ENCODE measurements around the gene VPS35. TPM values are rescaled to one million over a fixed set of nuclear protein-coding genes. Genes with fewer than 3 reads are reported as not detected.

VPS35 gene
- total and polyA plus RNA-seq, 2 of the 13 experiments (the other 11 are each of a cell fraction or from before 2014, with no cell fraction given) = 30.7 to 136 TPM

GRCh38 chr16:46621006-46621933, 67.7 kb downstream of the VPS35 start, which contains the start of gene SHCBP1 (continued):
- peak; percentile 81 for TF ChIP-seq ZBTB26 (CRISPR knock-in tag; IDR thresholded peaks at IDR 0.05; ENCODE audit: borderline replicate concordance)
- no peak for TF ChIP-seq ZBTB40 (IDR thresholded peaks at IDR 0.05)
- peak; percentile 89 for TF ChIP-seq ZBTB40 (CRISPR knock-in tag; IDR thresholded peaks at IDR 0.05)
- peak; percentile 78 for TF ChIP-seq ZBTB7B (CRISPR knock-in tag; IDR thresholded peaks at IDR 0.05)
- TF ChIP-seq ZNF256 (CRISPR knock-in tag; conservative IDR thresholded peaks at IDR 0.05) = 0 out of 2 replicates have a peak, but pooled peaks have one; percentile 57
- TF ChIP-seq ARNTL (CRISPR knock-in tag; IDR thresholded peaks at IDR 0.05) = no peak
- peak; percentile 71; the same call in 1 of the 2 replicates for TF ChIP-seq ZNF446 (CRISPR knock-in tag; IDR thresholded peaks at IDR 0.05)
- peak; percentile 85 for TF ChIP-seq E2F1 (CRISPR knock-in tag; IDR thresholded peaks at IDR 0.05)
- no peak for TF ChIP-seq TCF7L2 (IDR thresholded peaks at IDR 0.05; ENCODE audit: low read depth, low read length)
- no peak for TF ChIP-seq CENPX (CRISPR knock-in tag; IDR thresholded peaks at IDR 0.05)
- TF ChIP-seq ZNF574 (CRISPR knock-in tag; IDR thresholded peaks at IDR 0.05) = peak; percentile 81
- TF ChIP-seq SMAD3 (CRISPR knock-in tag; IDR thresholded peaks at IDR 0.05) = no peak
- TF ChIP-seq HDAC6 (IDR thresholded peaks at IDR 0.05; ENCODE audit: low read depth, low read length) = no peak
- TF ChIP-seq PHF20 (CRISPR knock-in tag; IDR thresholded peaks at IDR 0.05) = peak; percentile 50; the same call in 1 of the 2 replicates
